PFSK-1 (cell line): ENCODE data around the gene CAMSAP3.

Experiments
- FOXP2 ChIP-seq: optimal IDR thresholded peaks from 2 replicates; pipeline ENCODE3; 2011; ENCODE audit warnings: borderline replicate concordance, control low read depth, inconsistent platforms; ENCODE audit not compliant: insufficient read depth; ENCODE audit errors: extremely low read length, extremely low read depth
- POLR2AphosphoS5 ChIP-seq: IDR thresholded peaks from 2 replicates; pipeline ENCODE4 v1.6.1; 2012; ENCODE audit warnings: low read depth, mild to moderate bottlenecking, control low read depth, low read length, moderate library complexity
- SIN3A ChIP-seq: IDR thresholded peaks from 2 replicates; pipeline ENCODE4 v1.6.1; 2012; ENCODE audit warnings: mild to moderate bottlenecking, low read length, moderate library complexity, borderline replicate concordance; ENCODE audit not compliant: insufficient read depth
- TAF1 ChIP-seq: IDR thresholded peaks from 2 replicates; pipeline ENCODE4 v1.6.1; 2012; ENCODE audit warnings: low read length, control low read depth, borderline replicate concordance; ENCODE audit not compliant: insufficient read depth
- TF ChIP-seq, protein P1 (sequence below), 2 experiments: IDR thresholded peaks; 2 replicates each; pipeline versions ENCODE4 v1.6.1 to v1.8.0; 2011 to 2012; ENCODE audit warnings: low read depth in 2 of 2, low read length in 2 of 2, control low read depth in 1 of 2, inconsistent platforms in 1 of 2, mild to moderate bottlenecking in 1 of 2, moderate library complexity in 1 of 2; ENCODE audit not compliant: insufficient read depth in 1 of 2

The CAMSAP3 gene

GRCh38 chr19:7648265-7649014, 52.8 kb downstream of the CAMSAP3 start:
- TF ChIP-seq, protein P1, sequence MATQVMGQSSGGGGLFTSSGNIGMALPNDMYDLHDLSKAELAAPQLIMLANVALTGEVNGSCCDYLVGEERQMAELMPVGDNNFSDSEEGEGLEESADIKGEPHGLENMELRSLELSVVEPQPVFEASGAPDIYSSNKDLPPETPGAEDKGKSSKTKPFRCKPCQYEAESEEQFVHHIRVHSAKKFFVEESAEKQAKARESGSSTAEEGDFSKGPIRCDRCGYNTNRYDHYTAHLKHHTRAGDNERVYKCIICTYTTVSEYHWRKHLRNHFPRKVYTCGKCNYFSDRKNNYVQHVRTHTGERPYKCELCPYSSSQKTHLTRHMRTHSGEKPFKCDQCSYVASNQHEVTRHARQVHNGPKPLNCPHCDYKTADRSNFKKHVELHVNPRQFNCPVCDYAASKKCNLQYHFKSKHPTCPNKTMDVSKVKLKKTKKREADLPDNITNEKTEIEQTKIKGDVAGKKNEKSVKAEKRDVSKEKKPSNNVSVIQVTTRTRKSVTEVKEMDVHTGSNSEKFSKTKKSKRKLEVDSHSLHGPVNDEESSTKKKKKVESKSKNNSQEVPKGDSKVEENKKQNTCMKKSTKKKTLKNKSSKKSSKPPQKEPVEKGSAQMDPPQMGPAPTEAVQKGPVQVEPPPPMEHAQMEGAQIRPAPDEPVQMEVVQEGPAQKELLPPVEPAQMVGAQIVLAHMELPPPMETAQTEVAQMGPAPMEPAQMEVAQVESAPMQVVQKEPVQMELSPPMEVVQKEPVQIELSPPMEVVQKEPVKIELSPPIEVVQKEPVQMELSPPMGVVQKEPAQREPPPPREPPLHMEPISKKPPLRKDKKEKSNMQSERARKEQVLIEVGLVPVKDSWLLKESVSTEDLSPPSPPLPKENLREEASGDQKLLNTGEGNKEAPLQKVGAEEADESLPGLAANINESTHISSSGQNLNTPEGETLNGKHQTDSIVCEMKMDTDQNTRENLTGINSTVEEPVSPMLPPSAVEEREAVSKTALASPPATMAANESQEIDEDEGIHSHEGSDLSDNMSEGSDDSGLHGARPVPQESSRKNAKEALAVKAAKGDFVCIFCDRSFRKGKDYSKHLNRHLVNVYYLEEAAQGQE (IDR thresholded peaks at IDR 0.05; ENCODE audit: insufficient read depth in 1 of 2, low read depth in 2 of 2, low read length in 2 of 2), result no peak
- TF ChIP-seq POLR2AphosphoS5, result no peak
- no peak for TF ChIP-seq SIN3A
- TF ChIP-seq FOXP2, result no peak
- TF ChIP-seq TAF1, result no peak

DNA sequence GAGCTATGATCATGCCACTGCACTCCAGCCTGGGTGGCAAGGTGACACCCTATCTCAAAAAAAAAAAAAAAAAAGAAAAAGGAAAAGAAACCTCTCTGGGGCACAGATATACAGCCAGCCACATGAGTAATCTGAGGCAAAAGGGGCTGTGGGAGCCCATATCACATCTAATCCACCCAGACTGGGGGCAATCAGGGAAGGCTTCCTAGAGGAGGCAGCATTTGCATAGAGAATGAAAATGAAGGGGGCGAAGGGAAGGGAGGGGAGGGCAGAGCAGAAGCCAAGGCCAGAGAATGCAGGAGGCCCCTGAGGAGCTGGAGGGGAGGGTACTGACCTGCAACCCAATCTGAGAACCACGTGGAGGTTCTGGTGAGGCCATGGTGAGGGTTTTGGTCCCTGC, 54.5 kb downstream of the CAMSAP3 start:
- TF ChIP-seq FOXP2, result no peak
- TF ChIP-seq, protein P1 (IDR thresholded peaks at IDR 0.05; ENCODE audit: insufficient read depth in 1 of 2, low read depth in 2 of 2, low read length in 2 of 2), result no peak

GRCh38 chr19:7652061-7652641, 56.5 kb downstream of the CAMSAP3 start:
- TF ChIP-seq TAF1, result no peak
- no peak for TF ChIP-seq SIN3A
- TF ChIP-seq, protein P1 (IDR thresholded peaks at IDR 0.05; ENCODE audit: insufficient read depth in 1 of 2, low read depth in 2 of 2, low read length in 2 of 2), result no peak
- TF ChIP-seq FOXP2, result no peak
- no peak for TF ChIP-seq POLR2AphosphoS5

GRCh38 chr19:7654401-7654800, 58.7 kb downstream of the CAMSAP3 start:
- TF ChIP-seq POLR2AphosphoS5 (no peak), FOXP2 (no peak), SIN3A (no peak), TAF1 (no peak)
- TF ChIP-seq, protein P1 (IDR thresholded peaks at IDR 0.05; ENCODE audit: insufficient read depth in 1 of 2, low read depth in 2 of 2, low read length in 2 of 2), result no peak
